Measurements from ENCODE around the gene PTPRF. TPM values are rescaled to one million over a fixed set of nuclear protein-coding genes. Genes with fewer than 3 reads are reported as not detected.
A peak's percentile ranks its signal among the peaks of the same experiment; 100 is the strongest.

PTPRF gene
- polyA plus RNA-seq (2012; ENCODE audit: insufficient read depth, insufficient read length, low read depth): 8.3 TPM

- no peak for TF ChIP-seq CTCF (IDR thresholded peaks at IDR 0.05; ENCODE audit: low read depth, low read length)
- H3K27me3 ChIP-seq: no peaks in the 10 kb centered on the region
- peak within 1 kb of the TSS; percentile 49 for H3K4me3 ChIP-seq (ENCODE audit: low read depth, low read length)
- no peaks in the 10 kb centered on the region; the same call in 1 of the 2 replicates for H3K4me1 ChIP-seq
- peak; percentile 60 for DNase-seq
- no peaks in the 10 kb centered on the region for H3K9me3 ChIP-seq
- H3K36me3 ChIP-seq: no peaks in the 10 kb centered on the region
These were observed at the start of gene PTPRF for GRCh38 chr1:43530483-43531106. Gene PTPRF (plus strand): TSS chr1:43530883. CDS start chr1:43545076, 14,193 bp downstream.

- H3K4me1 ChIP-seq: no peaks in the 10 kb centered on the region
- H3K4me3 ChIP-seq (ENCODE audit: low read depth, low read length): no peak overlapping the region
- no peak for TF ChIP-seq CTCF (IDR thresholded peaks at IDR 0.05; ENCODE audit: low read depth, low read length)
- H3K27me3 ChIP-seq: no peaks in the 10 kb centered on the region
- H3K36me3 ChIP-seq: no peaks in the 10 kb centered on the region
- no peaks in the 10 kb centered on the region for H3K9me3 ChIP-seq
- DNase-seq: no peak
These were observed 49.2 kb upstream of the PTPRF start for GRCh38 chr1:43481491-43481890.

- Histone ChIP-seq H3K4me1 (no peaks in the 10 kb centered on the region), H3K4me3 (ENCODE audit: low read depth, low read length) (no peak overlapping the region), H3K27me3 (no peaks in the 10 kb centered on the region), H3K36me3 (no peaks in the 10 kb centered on the region), H3K9me3 (no peaks in the 10 kb centered on the region)
- no peak for DNase-seq
- no peak for TF ChIP-seq CTCF (IDR thresholded peaks at IDR 0.05; ENCODE audit: low read depth, low read length)
These were observed 48.5 kb upstream of the PTPRF start for GRCh38 chr1:43482215-43482614.

- H3K27me3 ChIP-seq: no peaks in the 10 kb centered on the region
- no peaks in the 10 kb centered on the region for H3K36me3 ChIP-seq
- no peak overlapping the region for H3K4me3 ChIP-seq (ENCODE audit: low read depth, low read length)
- TF ChIP-seq CTCF (IDR thresholded peaks at IDR 0.05; ENCODE audit: low read depth, low read length): no peak
- H3K9me3 ChIP-seq: no peaks in the 10 kb centered on the region
- H3K4me1 ChIP-seq: no peaks in the 10 kb centered on the region
- DNase-seq: no peak
These were observed 46.3 kb upstream of the PTPRF start for GRCh38 chr1:43484367-43484766.

GRCh38 chr1:43488165-43488564 is 42.5 kb upstream of the PTPRF start:
- Histone ChIP-seq H3K36me3 (no peaks in the 10 kb centered on the region), H3K27me3 (no peaks in the 10 kb centered on the region), H3K4me3 (ENCODE audit: low read depth, low read length) (no peak overlapping the region), H3K4me1 (no peaks in the 10 kb centered on the region), H3K9me3 (no peaks in the 10 kb centered on the region)
- TF ChIP-seq CTCF (IDR thresholded peaks at IDR 0.05; ENCODE audit: low read depth, low read length): no peak
- no peak for DNase-seq

- Histone ChIP-seq H3K9me3 (no peaks in the 10 kb centered on the region), H3K36me3 (no peaks in the 10 kb centered on the region), H3K4me1 (no peaks in the 10 kb centered on the region), H3K4me3 (ENCODE audit: low read depth, low read length) (no peak overlapping the region), H3K27me3 (no peaks in the 10 kb centered on the region)
- DNase-seq: no peak
- no peak for TF ChIP-seq CTCF (IDR thresholded peaks at IDR 0.05; ENCODE audit: low read depth, low read length)
These were observed 39.6 kb upstream of the PTPRF start for GRCh38 chr1:43491061-43491460.

Data from BE2C (cell line).